ENCODE data around the gene CATSPER3. TPM values are rescaled to one million over a fixed set of nuclear protein-coding genes. Genes with fewer than 3 reads are reported as not detected.

The CATSPER3 gene
- total RNA-seq, 1 experiment from 2014 or later: 0.37 TPM

DNA sequence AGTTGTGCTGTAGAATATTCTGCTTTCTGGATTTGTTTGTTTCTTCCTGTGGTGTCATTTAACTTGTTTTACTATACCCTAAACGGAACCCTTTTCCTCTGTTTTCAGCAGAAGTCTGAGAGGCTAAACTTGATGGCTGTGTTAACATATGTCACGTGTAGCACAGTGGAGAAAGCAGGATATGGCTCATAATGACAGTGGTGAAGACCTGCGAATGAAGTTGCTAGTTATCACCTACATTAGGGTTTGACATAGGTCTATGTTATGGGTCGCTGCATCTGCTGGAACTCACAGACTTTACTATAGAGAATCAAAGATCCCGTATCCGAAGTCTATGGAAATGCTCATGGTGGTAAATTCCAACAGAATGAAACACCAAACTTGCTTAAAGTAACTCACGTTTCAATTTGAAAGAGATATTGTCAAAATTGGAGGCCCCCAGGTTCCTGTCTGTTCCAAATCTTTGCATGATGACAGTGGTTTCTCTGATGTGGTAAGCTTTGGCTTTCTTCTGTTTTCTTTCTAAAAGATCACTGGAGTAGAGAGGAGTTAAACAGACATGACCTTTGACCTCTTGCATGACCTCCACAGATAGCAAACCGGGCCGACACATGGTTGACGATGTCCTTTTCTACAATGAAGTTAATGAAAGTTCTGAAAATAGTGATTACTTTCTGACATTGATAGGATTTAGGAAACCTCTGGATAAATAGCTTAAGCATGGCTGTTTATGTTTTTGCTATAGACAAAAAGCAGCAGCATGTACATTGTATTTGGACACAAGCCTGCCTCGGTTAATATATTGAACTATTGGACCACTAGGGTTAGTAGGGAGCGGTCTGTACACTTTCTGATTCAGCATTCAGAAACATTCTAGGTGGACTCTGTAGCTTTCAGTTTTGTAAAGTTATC lies 3.1 kb upstream of the CATSPER3 start:
- Mint-ChIP-seq H3K27me3 (ENCODE audit: low read depth) (no peaks in the 10 kb centered on the region), H3K4me1 (no peaks in the 10 kb centered on the region), H3K27ac (no peak overlapping the region), H3K36me3 (peaks cover 3% of the 10 kb centered on the region; the same call in 1 of the 2 replicates), H3K9me3 (no peaks in the 10 kb centered on the region), H3K4me3 (no peak overlapping the region)
- ATAC-seq (no peak), DNase-seq (ENCODE audit: low spot score) (no peak)
- ChIA-PET POLR2A (no interaction called here), CTCF (no interaction called here)
- TF ChIP-seq PRDM15 (CRISPR knock-in tag; IDR thresholded peaks at IDR 0.05) (no peak), GABPB1 (CRISPR knock-in tag; IDR thresholded peaks at IDR 0.05) (peak; percentile 76; the same call in 1 of the 2 replicates)

DNA sequence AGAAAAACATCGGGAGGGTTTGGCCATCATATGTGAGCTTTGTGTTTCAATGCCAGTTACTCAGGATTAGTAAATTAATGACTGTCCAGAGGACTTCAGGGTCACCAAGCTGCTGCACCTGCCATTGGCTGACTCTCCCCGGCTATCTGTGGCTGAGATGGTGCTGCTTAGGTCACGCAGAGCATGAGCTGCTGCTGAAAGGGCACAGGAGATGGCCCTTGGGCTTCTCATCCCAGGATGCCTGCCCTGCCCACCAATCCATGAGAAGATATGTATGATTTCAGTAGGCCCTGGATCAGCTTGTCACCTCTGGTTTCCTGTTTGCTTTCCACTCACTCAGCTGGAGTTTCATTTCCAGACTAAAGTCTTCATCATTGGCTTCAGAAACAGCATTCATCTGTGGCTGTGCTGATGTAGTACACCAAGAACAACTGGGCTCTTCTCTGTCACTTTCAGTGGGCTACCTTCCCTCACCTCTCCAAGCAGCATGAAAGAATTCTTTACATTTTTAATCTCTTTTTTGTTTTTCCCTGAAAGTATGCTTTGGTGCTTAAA lies 2.4 kb upstream of the CATSPER3 start:
- no peaks in the 10 kb centered on the region for H3K27me3 Mint-ChIP-seq (ENCODE audit: low read depth)
- ChIA-PET POLR2A (no interaction called here), CTCF (no interaction called here)
- no peaks in the 10 kb centered on the region for H3K9me3 Mint-ChIP-seq
- no peaks in the 10 kb centered on the region for H3K4me1 Mint-ChIP-seq
- no peak for DNase-seq (ENCODE audit: low spot score)
- no peak overlapping the region for H3K4me3 Mint-ChIP-seq
- no peak overlapping the region for H3K27ac Mint-ChIP-seq
- ATAC-seq: no peak
- H3K36me3 Mint-ChIP-seq: peaks cover 3% of the 10 kb centered on the region; the same call in 1 of the 2 replicates
- TF ChIP-seq NR3C1 (CRISPR knock-in tag; conservative IDR thresholded peaks at IDR 0.05; ENCODE audit: low read depth) (no peak), ETV6 (CRISPR knock-in tag; IDR thresholded peaks at IDR 0.05) (no peak), TEAD4 (CRISPR knock-in tag; IDR thresholded peaks at IDR 0.05) (no peak), RELA (CRISPR knock-in tag; IDR thresholded peaks at IDR 0.05; ENCODE audit: borderline replicate concordance) (no peak), FOXK1 (CRISPR knock-in tag; IDR thresholded peaks at IDR 0.05) (no peak), EMX1 (CRISPR knock-in tag; IDR thresholded peaks at IDR 0.05) (no peak), E2F4 (CRISPR knock-in tag; IDR thresholded peaks at IDR 0.05; ENCODE audit: borderline replicate concordance, low read depth) (no peak), PRDM15 (CRISPR knock-in tag; IDR thresholded peaks at IDR 0.05) (no peak), JAZF1 (CRISPR knock-in tag; IDR thresholded peaks at IDR 0.05) (no peak), IRF2 (CRISPR knock-in tag; IDR thresholded peaks at IDR 0.05; ENCODE audit: borderline replicate concordance, low read depth) (no peak), ZNF396 (CRISPR knock-in tag; IDR thresholded peaks at IDR 0.05; ENCODE audit: borderline replicate concordance) (no peak), ELF4 (CRISPR knock-in tag; IDR thresholded peaks at IDR 0.05; ENCODE audit: low read depth) (no peak)
- TF ChIP-seq, protein P1, sequence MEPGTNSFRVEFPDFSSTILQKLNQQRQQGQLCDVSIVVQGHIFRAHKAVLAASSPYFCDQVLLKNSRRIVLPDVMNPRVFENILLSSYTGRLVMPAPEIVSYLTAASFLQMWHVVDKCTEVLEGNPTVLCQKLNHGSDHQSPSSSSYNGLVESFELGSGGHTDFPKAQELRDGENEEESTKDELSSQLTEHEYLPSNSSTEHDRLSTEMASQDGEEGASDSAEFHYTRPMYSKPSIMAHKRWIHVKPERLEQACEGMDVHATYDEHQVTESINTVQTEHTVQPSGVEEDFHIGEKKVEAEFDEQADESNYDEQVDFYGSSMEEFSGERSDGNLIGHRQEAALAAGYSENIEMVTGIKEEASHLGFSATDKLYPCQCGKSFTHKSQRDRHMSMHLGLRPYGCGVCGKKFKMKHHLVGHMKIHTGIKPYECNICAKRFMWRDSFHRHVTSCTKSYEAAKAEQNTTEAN (CRISPR knock-in tag; IDR thresholded peaks at IDR 0.05): no peak
- TF ChIP-seq, protein P2, sequence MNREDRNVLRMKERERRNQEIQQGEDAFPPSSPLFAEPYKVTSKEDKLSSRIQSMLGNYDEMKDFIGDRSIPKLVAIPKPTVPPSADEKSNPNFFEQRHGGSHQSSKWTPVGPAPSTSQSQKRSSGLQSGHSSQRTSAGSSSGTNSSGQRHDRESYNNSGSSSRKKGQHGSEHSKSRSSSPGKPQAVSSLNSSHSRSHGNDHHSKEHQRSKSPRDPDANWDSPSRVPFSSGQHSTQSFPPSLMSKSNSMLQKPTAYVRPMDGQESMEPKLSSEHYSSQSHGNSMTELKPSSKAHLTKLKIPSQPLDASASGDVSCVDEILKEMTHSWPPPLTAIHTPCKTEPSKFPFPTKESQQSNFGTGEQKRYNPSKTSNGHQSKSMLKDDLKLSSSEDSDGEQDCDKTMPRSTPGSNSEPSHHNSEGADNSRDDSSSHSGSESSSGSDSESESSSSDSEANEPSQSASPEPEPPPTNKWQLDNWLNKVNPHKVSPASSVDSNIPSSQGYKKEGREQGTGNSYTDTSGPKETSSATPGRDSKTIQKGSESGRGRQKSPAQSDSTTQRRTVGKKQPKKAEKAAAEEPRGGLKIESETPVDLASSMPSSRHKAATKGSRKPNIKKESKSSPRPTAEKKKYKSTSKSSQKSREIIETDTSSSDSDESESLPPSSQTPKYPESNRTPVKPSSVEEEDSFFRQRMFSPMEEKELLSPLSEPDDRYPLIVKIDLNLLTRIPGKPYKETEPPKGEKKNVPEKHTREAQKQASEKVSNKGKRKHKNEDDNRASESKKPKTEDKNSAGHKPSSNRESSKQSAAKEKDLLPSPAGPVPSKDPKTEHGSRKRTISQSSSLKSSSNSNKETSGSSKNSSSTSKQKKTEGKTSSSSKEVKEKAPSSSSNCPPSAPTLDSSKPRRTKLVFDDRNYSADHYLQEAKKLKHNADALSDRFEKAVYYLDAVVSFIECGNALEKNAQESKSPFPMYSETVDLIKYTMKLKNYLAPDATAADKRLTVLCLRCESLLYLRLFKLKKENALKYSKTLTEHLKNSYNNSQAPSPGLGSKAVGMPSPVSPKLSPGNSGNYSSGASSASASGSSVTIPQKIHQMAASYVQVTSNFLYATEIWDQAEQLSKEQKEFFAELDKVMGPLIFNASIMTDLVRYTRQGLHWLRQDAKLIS (CRISPR knock-in tag; IDR thresholded peaks at IDR 0.05; ENCODE audit: borderline replicate concordance): no peak
- TF ChIP-seq, protein P3, sequence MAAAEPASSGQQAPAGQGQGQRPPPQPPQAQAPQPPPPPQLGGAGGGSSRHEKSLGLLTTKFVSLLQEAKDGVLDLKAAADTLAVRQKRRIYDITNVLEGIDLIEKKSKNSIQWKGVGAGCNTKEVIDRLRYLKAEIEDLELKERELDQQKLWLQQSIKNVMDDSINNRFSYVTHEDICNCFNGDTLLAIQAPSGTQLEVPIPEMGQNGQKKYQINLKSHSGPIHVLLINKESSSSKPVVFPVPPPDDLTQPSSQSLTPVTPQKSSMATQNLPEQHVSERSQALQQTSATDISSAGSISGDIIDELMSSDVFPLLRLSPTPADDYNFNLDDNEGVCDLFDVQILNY (CRISPR knock-in tag; IDR thresholded peaks at IDR 0.05): no peak

Data from WTC11 (cell line).